Naive thymus-derived CD4-positive, alpha-beta T cell (primary cell): ENCODE results near the gene BCL2. TPM values are rescaled to one million over a fixed set of nuclear protein-coding genes. Genes with fewer than 3 reads are reported as not detected.

ENCODE experiments used
- ATAC-seq: fragments of 150-1000 bp; cut with Tn5 transposase; 2 replicates; pipeline ENCODE4 v1.10.0; 2021; ENCODE audit warnings: mild to moderate bottlenecking, moderate library complexity
- CTCF ChIA-PET: fragments of 350-600 bp; sonication (Branson Sonifier 250); formaldehyde crosslinking; loops from one replicate; lab custom pipeline; 2021; ENCODE audit warnings: antibody characterized with exemption; lab: Charles Lee
- POLR2A ChIA-PET: fragments of 350-600 bp; sonication (Branson Sonifier 250); formaldehyde crosslinking; loops from one replicate; lab custom pipeline; 2021; ENCODE audit warnings: antibody characterized with exemption, inconsistent platforms; lab: Charles Lee
- DNase-seq, 9 donors: peaks; one replicate each; pipeline versions ENCODE4 v3.0.0 to v3.0.0-alpha.2; 2020 to 2022; ENCODE audit warnings: mixed read lengths in 1 of 9
- H3K27ac ChIP-seq: one replicate; pipeline ENCODE4 v1.7.0; 2013; ENCODE audit warnings: mild to moderate bottlenecking, low read depth, low read length, moderate library complexity
- H3K27me3 ChIP-seq, 2 donors: one replicate each; pipeline ENCODE4 v1.7.0; 2013; ENCODE audit warnings: low read length in 2 of 2, mild to moderate bottlenecking in 2 of 2, moderate library complexity in 2 of 2; ENCODE audit not compliant: control insufficient read depth in 2 of 2, insufficient read depth in 2 of 2
- H3K36me3 ChIP-seq, 3 experiments: 1 replicate in 2 of 3; 2 replicates in 1 of 3; pipeline ENCODE4 v1.7.0; 2013; ENCODE audit warnings: low read length in 3 of 3, mild to moderate bottlenecking in 3 of 3, moderate library complexity in 1 of 3; ENCODE audit not compliant: insufficient read depth in 3 of 3, control insufficient read depth in 2 of 3
- H3K4me1 ChIP-seq, 2 donors: one replicate each; pipeline ENCODE4 v1.7.0; 2013; ENCODE audit warnings: low read length in 2 of 2, mild to moderate bottlenecking in 2 of 2, moderate library complexity in 1 of 2; ENCODE audit not compliant: control insufficient read depth in 2 of 2, insufficient read depth in 2 of 2
- H3K4me3 ChIP-seq: 2 replicates; pipeline ENCODE4 v1.7.0; 2013; ENCODE audit warnings: mild to moderate bottlenecking, low read length
- H3K9me3 ChIP-seq, 3 experiments: 1 replicate in 2 of 3; 2 replicates in 1 of 3; pipeline ENCODE4 v1.7.0; 2013; ENCODE audit warnings: low read length in 3 of 3; ENCODE audit not compliant: control insufficient read depth in 2 of 3
- H3K27ac Mint-ChIP-seq, 9 donors: one replicate each; pipeline ENCODE4 v1.8.0; 2020 to 2022; ENCODE audit warnings: mixed read lengths in 9 of 9, mild to moderate bottlenecking in 8 of 9, moderate library complexity in 5 of 9, inconsistent platforms in 2 of 9
- H3K27me3 Mint-ChIP-seq, 5 donors: one replicate each; pipeline ENCODE4 v1.8.0; 2021 to 2022; ENCODE audit warnings: mixed read lengths in 5 of 5, mild to moderate bottlenecking in 1 of 5
- H3K36me3 Mint-ChIP-seq, 5 donors: one replicate each; pipeline ENCODE4 v1.8.0; 2020 to 2022; ENCODE audit warnings: mixed read lengths in 5 of 5, mild to moderate bottlenecking in 3 of 5, inconsistent platforms in 1 of 5
- H3K4me1 Mint-ChIP-seq, 7 donors: one replicate each; pipeline ENCODE4 v1.8.0; 2020 to 2022; ENCODE audit warnings: mixed read lengths in 7 of 7, mild to moderate bottlenecking in 3 of 7, inconsistent platforms in 1 of 7
- H3K4me3 Mint-ChIP-seq, 10 donors: one replicate each; pipeline ENCODE4 v1.8.0; 2020 to 2022; ENCODE audit warnings: mild to moderate bottlenecking in 10 of 10, mixed read lengths in 10 of 10, moderate library complexity in 6 of 10, inconsistent platforms in 2 of 10
- H3K9me3 Mint-ChIP-seq, 11 donors: one replicate each; pipeline ENCODE4 v1.8.0; 2020 to 2022; ENCODE audit warnings: mixed read lengths in 11 of 11, mild to moderate bottlenecking in 4 of 11, inconsistent platforms in 1 of 11, moderate library complexity in 1 of 11
- intact Hi-C, 2 donors: fragments of 100-400 bp; cut with micrococcal nuclease; formaldehyde crosslinking; loops; one replicate each; pipeline ENCODE4 v1.15.1; 2023
- polyA plus RNA-seq, 2 donors: library from polyadenylated mRNA; unstranded; fragments of 300-500 nt; fragmentation: Illumina TruSeq; gene quantifications; one replicate each; pipeline ENCODE4 v1.2.3, GENCODE V29; 2021
- total RNA-seq, 6 experiments: library from RNA in 5 of 6; stranded (reverse) in 5 of 6; gene quantifications; 1 replicate in 5 of 6; 2 replicates in 1 of 6; pipeline ENCODE4 v1.2.3 and lab custom pipeline; 2021 to 2026

The BCL2 gene
- total and polyA plus RNA-seq, 7 experiments from 2014 or later, result 32.7 to 154 (median 40.1) TPM

- Histone ChIP-seq H3K36me3 (no peaks in the 10 kb centered on the region), H3K4me1 (no peaks in the 10 kb centered on the region), H3K4me3 (no peak overlapping the region), H3K27me3 (no peaks in the 10 kb centered on the region), H3K9me3 (no peaks in the 10 kb centered on the region), H3K27ac (no peak overlapping the region)
- H3K27ac Mint-ChIP-seq, result no peak overlapping the region
- peaks cover 0 to 12% (median 6%) of the 10 kb centered on the region in 11 donors for H3K9me3 Mint-ChIP-seq
- H3K4me3 Mint-ChIP-seq, result no peak overlapping the region
- ATAC-seq (peak; percentile 58), DNase-seq (no peak)
- POLR2A ChIA-PET, result interaction anchor here (0.7 to 1.0 kb wide), 2 partner anchors 17 to 32 kb away, joined by 4 read pairs; no protein-coding TSS in a partner anchor
- CTCF ChIA-PET, result interaction anchor here (0.6 kb wide), 1 partner anchor 261 kb away, joined by 3 read pairs; no protein-coding TSS in a partner anchor
- peaks cover 4 to 10% (median 6%) of the 10 kb centered on the region in 5 donors for H3K36me3 Mint-ChIP-seq
- H3K27me3 Mint-ChIP-seq, result peaks cover 0 to 24% (median 11%) of the 10 kb centered on the region in 5 donors
- H3K4me1 Mint-ChIP-seq, result peaks cover 0 to 13% (median 12%) of the 10 kb centered on the region in 7 donors
- intact Hi-C loops, result loop anchor here (2.0 to 10.0 kb wide), 4 partner anchors 20 to 364 kb away; partner anchors contain the start of gene PHLPP1 (in 1 of the 2)
These were observed 241.1 kb downstream of the BCL2 start for GRCh38 chr18:63078471-63078870.

GRCh38 chr18:63074981-63075404 lies 244.6 kb downstream of the BCL2 start:
- Mint-ChIP-seq H3K4me3 (peak overlapping the region; percentile 70 to 95 (median 86)), H3K36me3 (peaks cover 3 to 4% (median 4%) of the 10 kb centered on the region in 5 donors), H3K27ac (peak overlapping the region in 8 of 9 donors; percentile 0 to 85 (median 65)), H3K4me1 (peaks cover 0 to 13% (median 12%) of the 10 kb centered on the region in 7 donors), H3K27me3 (peaks cover 0 to 23% (median 10%) of the 10 kb centered on the region in 5 donors), H3K9me3 (peaks cover 0 to 6% (median 4%) of the 10 kb centered on the region in 11 donors)
- DNase-seq (peak; percentile 19 to 68 (median 42)), ATAC-seq (peak; percentile 80)
- no peaks in the 10 kb centered on the region for H3K9me3 ChIP-seq
- no peaks in the 10 kb centered on the region for H3K27me3 ChIP-seq
- POLR2A ChIA-PET, result no interaction called here
- intact Hi-C loops, result loop anchor here (1.0 to 10.0 kb wide), 7 partner anchors 23 to 360 kb away; partner anchors contain the start of gene PHLPP1 (in 2 of the 2)
- H3K4me1 ChIP-seq, result no peaks in the 10 kb centered on the region
- H3K4me3 ChIP-seq, result peak overlapping the region; percentile 66
- CTCF ChIA-PET, result interaction anchor here (0.7 kb wide), 1 partner anchor 57 kb away, joined by 3 read pairs; no protein-coding TSS in a partner anchor
- H3K36me3 ChIP-seq, result no peaks in the 10 kb centered on the region
- H3K27ac ChIP-seq, result no peak overlapping the region

GRCh38 chr18:63073481-63073880 lies 246.1 kb downstream of the BCL2 start:
- no peak overlapping the region for H3K27ac ChIP-seq
- H3K4me3 Mint-ChIP-seq, result peak overlapping the region in 1 of 10 donors; percentile 25
- intact Hi-C loops, result loop anchor here (1.0 to 10.0 kb wide), 3 partner anchors 51 to 359 kb away; partner anchors contain the start of gene PHLPP1 (in 1 of the 2)
- ChIA-PET POLR2A (no interaction called here), CTCF (no interaction called here)
- no peak overlapping the region for H3K4me3 ChIP-seq
- H3K4me1 Mint-ChIP-seq, result peaks cover 0 to 13% (median 10%) of the 10 kb centered on the region in 7 donors
- no peaks in the 10 kb centered on the region for H3K4me1 ChIP-seq
- peak; percentile 59 for ATAC-seq
- H3K36me3 Mint-ChIP-seq, result no peaks in the 10 kb centered on the region
- H3K9me3 ChIP-seq, result no peaks in the 10 kb centered on the region
- peaks cover 0 to 3% (median 0%) of the 10 kb centered on the region in 11 donors for H3K9me3 Mint-ChIP-seq
- DNase-seq, result peak in 3 of 9 donors; percentile 8 to 12 (median 9)
- H3K36me3 ChIP-seq, result no peaks in the 10 kb centered on the region
- no peaks in the 10 kb centered on the region for H3K27me3 ChIP-seq
- H3K27ac Mint-ChIP-seq, result no peak overlapping the region
- H3K27me3 Mint-ChIP-seq, result peaks cover 0 to 31% (median 10%) of the 10 kb centered on the region in 5 donors

Other genes with a start within 250 kb of the BCL2 start
- gene KDSR, start 47.4 kb upstream of the BCL2 start, total RNA-seq, result 10 to 100 TPM; 24.4 to 57.9 (median 46.9) TPM
- 10 to 100 TPM; 58.3 to 62.4 TPM for gene KDSR, start 47.4 kb upstream of the BCL2 start, polyA plus RNA-seq
- 10 to 100 TPM; 48.2 to 84.6 (median 74.9) TPM for gene VPS4B, start 102.7 kb upstream of the BCL2 start, total RNA-seq
- gene VPS4B, start 102.7 kb upstream of the BCL2 start, polyA plus RNA-seq, result 10 to 100 TPM; 47.4 to 49.5 TPM
- gene SERPINB5, start 157.2 kb upstream of the BCL2 start, total RNA-seq, result not detected
- not detected for gene SERPINB5, start 157.2 kb upstream of the BCL2 start, polyA plus RNA-seq
- not detected for gene SERPINB12, start 222.6 kb upstream of the BCL2 start, total RNA-seq
- not detected for gene SERPINB12, start 222.6 kb upstream of the BCL2 start, polyA plus RNA-seq